ENCODE results near the gene AGO3.
"Not testable (repeated sequence)": the region's sequence is repeated elsewhere in the genome, so short reads cannot be mapped to it uniquely, and the experiment has no call there.

The AGO3 gene

GRCh38 chr1:35935442-35936388 is 4.8 kb downstream of the AGO3 start:
- Mint-ChIP-seq H3K4me1 (peaks cover 10% of the 10 kb centered on the region), H3K36me3 (peaks cover under 1% of the 10 kb centered on the region), H3K4me3 (no peak overlapping the region), H3K27ac (no peak overlapping the region), H3K27me3 (no peaks in the 10 kb centered on the region), H3K9me3 (no peaks in the 10 kb centered on the region)
- DNase-seq (ENCODE audit: low spot score in 2 of 2): no peak
- no peak for ATAC-seq (ENCODE audit: low read depth)

- no peak for DNase-seq (ENCODE audit: low spot score in 2 of 2)
- ATAC-seq (ENCODE audit: low read depth): no peak
- Mint-ChIP-seq H3K27ac (no peak overlapping the region), H3K9me3 (no peaks in the 10 kb centered on the region), H3K36me3 (peaks cover 5% of the 10 kb centered on the region), H3K4me1 (peaks cover 11% of the 10 kb centered on the region), H3K27me3 (no peaks in the 10 kb centered on the region), H3K4me3 (no peak overlapping the region)
These were observed 5.9 kb downstream of the AGO3 start for GRCh38 chr1:35936838-35937237.

GRCh38 chr1:35939484-35939883 is 8.6 kb downstream of the AGO3 start:
- Mint-ChIP-seq H3K36me3 (peaks cover 5% of the 10 kb centered on the region), H3K4me1 (peaks cover 16% of the 10 kb centered on the region), H3K4me3 (no peak overlapping the region), H3K27ac (no peak overlapping the region), H3K9me3 (no peaks in the 10 kb centered on the region), H3K27me3 (no peaks in the 10 kb centered on the region)
- ATAC-seq (ENCODE audit: low read depth) (no peak), DNase-seq (ENCODE audit: low spot score in 2 of 2) (no peak)

DNA sequence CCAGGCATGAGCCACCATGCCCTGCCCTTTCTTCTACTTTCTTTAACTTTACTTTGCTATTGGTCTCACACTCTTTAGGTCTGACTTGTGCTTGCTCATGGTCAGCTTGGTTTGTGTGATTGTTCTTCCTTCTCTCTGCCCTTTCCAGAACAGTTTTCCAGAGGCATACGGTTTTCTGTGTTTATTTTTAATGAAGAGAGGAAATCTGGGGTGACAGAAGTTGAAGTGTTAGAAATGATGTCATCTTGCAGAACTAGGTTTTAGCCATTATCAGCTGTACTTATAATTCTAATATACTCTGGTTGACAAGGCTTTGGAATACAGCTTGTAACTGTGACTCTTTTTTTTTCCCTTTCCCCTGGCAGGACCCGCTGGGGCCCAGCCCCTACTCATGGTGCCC is 14.4 kb downstream of the AGO3 start:
- peaks cover 17% of the 10 kb centered on the region for H3K4me1 Mint-ChIP-seq

DNA sequence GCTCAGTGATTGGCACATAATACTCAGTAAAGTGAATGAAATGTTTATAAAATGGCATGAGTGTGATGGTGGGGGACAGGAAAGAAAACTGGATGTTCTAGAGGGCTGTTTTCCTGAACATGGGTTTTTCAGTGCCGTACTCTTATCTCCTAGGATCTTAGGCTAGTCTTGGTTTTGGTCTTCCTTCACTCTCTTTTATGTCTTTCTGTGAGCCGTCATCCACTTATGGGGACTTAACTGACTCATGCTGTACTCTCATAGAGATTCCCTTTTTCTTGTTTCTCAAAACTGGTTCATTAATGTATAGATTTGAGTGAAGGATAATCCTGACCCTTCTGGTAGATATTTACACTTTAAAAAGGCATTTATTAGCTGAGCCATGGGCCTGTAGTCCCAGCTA is 16.6 kb downstream of the AGO3 start:
- Mint-ChIP-seq H3K27me3 (no peaks in the 10 kb centered on the region), H3K9me3 (no peaks in the 10 kb centered on the region), H3K36me3 (peaks cover 12% of the 10 kb centered on the region), H3K4me1 (peaks cover 9% of the 10 kb centered on the region), H3K4me3 (no peak overlapping the region), H3K27ac (no peak overlapping the region)
- ATAC-seq (ENCODE audit: low read depth) (no peak), DNase-seq (ENCODE audit: low spot score in 2 of 2) (no peak)

More for the DNA sequence above, 14.4 kb downstream of the AGO3 start:
- Mint-ChIP-seq H3K36me3 (peaks cover 17% of the 10 kb centered on the region), H3K9me3 (no peaks in the 10 kb centered on the region), H3K4me3 (no peak overlapping the region), H3K27ac (no peak overlapping the region), H3K27me3 (no peaks in the 10 kb centered on the region)
- no peak for DNase-seq (ENCODE audit: low spot score in 2 of 2)
- ATAC-seq (ENCODE audit: low read depth): no peak

DNA sequence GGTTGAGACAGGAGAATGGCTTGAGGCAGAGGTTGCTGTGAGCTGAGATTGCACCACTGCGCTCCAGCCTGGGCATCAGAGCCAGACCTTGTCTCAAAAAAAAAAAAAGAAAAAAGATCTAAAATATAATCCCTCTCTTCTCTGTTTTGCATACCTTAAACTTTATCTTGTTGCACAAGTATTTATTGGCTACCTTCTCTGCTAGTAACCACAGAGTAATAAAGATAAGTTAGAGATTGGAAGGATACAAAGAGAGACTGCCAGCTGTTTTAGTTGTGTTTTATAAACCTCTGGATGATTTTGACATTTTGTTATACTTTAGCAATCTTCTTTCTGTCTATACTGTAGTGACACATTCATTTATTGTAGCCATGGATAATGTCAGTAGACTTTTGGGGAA is 27.7 kb downstream of the AGO3 start:
- no peaks in the 10 kb centered on the region for H3K27me3 Mint-ChIP-seq

DNA sequence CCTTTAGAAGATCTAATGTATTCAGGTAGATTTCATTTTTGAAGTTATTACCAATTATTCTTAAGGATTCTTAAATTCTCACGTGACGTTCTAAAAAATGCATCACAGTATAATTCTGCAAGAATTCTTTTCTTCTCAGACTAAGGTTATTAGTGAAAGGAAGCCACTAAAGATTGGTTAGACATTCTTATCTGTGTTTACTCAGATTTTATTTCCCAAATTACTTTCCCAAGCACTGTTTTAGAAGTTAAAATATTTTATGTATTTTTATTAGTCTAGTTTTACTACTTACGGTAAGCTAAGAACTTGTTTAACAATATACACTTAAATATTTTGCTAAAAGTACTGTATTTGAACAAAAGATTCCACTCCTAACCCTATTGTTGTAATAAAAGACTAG is 28.4 kb downstream of the AGO3 start:
- Mint-ChIP-seq H3K36me3 (peaks cover 15% of the 10 kb centered on the region), H3K4me3 (no peak overlapping the region), H3K27ac (no peak overlapping the region)

More for the DNA sequence above, 27.7 kb downstream of the AGO3 start:
- Mint-ChIP-seq H3K4me1 (peaks cover 8% of the 10 kb centered on the region), H3K36me3 (peaks cover 13% of the 10 kb centered on the region), H3K4me3 (no peak overlapping the region), H3K27ac (no peak overlapping the region), H3K9me3 (no peaks in the 10 kb centered on the region)
- ATAC-seq (ENCODE audit: low read depth) (no peak), DNase-seq (ENCODE audit: low spot score in 2 of 2) (no peak)

GRCh38 chr1:35962952-35963351 is 32.0 kb downstream of the AGO3 start:
- no peak overlapping the region for H3K4me3 Mint-ChIP-seq
- ATAC-seq (ENCODE audit: low read depth) (no peak), DNase-seq (ENCODE audit: low spot score in 2 of 2) (no peak)
- no peaks in the 10 kb centered on the region for H3K4me1 Mint-ChIP-seq
- peaks cover 9% of the 10 kb centered on the region for H3K36me3 Mint-ChIP-seq
- H3K27ac Mint-ChIP-seq: no peak overlapping the region
- peaks cover 3% of the 10 kb centered on the region for H3K9me3 Mint-ChIP-seq
- no peaks in the 10 kb centered on the region for H3K27me3 Mint-ChIP-seq

More for the DNA sequence above, 28.4 kb downstream of the AGO3 start:
- ATAC-seq (ENCODE audit: low read depth): no peak
- Mint-ChIP-seq H3K4me1 (peaks cover 8% of the 10 kb centered on the region), H3K27me3 (no peaks in the 10 kb centered on the region), H3K9me3 (peaks cover 3% of the 10 kb centered on the region)
- DNase-seq (ENCODE audit: low spot score in 2 of 2): no peak

DNA sequence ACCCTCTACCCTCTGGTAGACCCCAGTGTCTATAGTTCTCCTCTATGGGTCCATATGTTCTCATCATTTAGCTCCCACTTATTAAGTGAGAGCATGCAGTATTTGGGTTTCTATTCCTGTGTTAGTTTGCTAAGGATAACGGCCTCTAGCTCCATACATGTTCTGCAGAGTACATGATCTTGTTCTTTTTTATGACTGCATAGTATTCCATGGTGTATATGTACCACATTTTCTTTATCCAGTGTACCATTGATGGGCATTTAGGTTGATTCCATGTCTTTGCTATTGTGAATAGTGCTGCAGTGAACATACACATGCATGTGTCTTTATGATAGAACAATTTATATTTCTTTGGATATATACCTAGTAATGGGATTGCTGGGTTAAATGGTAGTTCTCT is 33.4 kb downstream of the AGO3 start:
- not testable (repeated sequence) for H3K27ac Mint-ChIP-seq; DNase-seq (ENCODE audit: low spot score in 2 of 2); ATAC-seq (ENCODE audit: low read depth); H3K27me3 Mint-ChIP-seq; H3K4me1 Mint-ChIP-seq; H3K4me3 Mint-ChIP-seq; H3K9me3 Mint-ChIP-seq
- peaks cover 18% of the 10 kb centered on the region for H3K36me3 Mint-ChIP-seq

DNA sequence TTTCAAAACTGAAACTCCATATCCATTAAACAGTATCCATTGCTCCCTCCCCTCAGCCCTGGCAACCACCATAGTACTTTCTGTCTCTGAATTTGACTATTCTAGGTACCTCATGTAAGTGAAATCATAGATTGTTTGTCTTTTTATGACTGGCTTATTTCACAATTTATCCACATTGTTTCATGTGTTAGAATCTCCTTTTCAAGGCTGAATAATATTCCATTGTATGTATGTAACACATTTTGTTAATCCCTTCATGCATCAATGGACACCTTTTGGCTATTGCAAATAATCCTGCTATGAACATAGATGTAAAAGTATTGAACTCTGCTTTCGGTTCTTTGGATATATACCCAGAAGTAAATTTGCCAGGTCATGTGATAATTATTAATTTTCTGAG is 37.5 kb downstream of the AGO3 start:
- Mint-ChIP-seq H3K27ac (no peak overlapping the region), H3K4me1 (peaks cover 2% of the 10 kb centered on the region), H3K27me3 (no peaks in the 10 kb centered on the region), H3K4me3 (no peak overlapping the region), H3K9me3 (peaks cover 7% of the 10 kb centered on the region), H3K36me3 (peaks cover 24% of the 10 kb centered on the region)
- no peak for DNase-seq (ENCODE audit: low spot score in 2 of 2)
- ATAC-seq (ENCODE audit: low read depth): no peak

GRCh38 chr1:35971601-35972000 is 40.7 kb downstream of the AGO3 start:
- H3K4me1 Mint-ChIP-seq: peaks cover 5% of the 10 kb centered on the region
- H3K36me3 Mint-ChIP-seq: peaks cover 38% of the 10 kb centered on the region
- H3K27ac Mint-ChIP-seq: no peak overlapping the region
- no peaks in the 10 kb centered on the region for H3K27me3 Mint-ChIP-seq
- H3K9me3 Mint-ChIP-seq: peaks cover 4% of the 10 kb centered on the region
- no peak for DNase-seq (ENCODE audit: low spot score in 2 of 2)
- no peak overlapping the region for H3K4me3 Mint-ChIP-seq
- no peak for ATAC-seq (ENCODE audit: low read depth)

- H3K9me3 Mint-ChIP-seq; ATAC-seq (ENCODE audit: low read depth); DNase-seq (ENCODE audit: low spot score in 2 of 2); H3K4me1 Mint-ChIP-seq; H3K27ac Mint-ChIP-seq; H3K27me3 Mint-ChIP-seq; H3K4me3 Mint-ChIP-seq: not testable (repeated sequence)
- H3K36me3 Mint-ChIP-seq: peaks cover 38% of the 10 kb centered on the region
These were observed 41.7 kb downstream of the AGO3 start for GRCh38 chr1:35972631-35973030.

GRCh38 chr1:35980090-35980489 is 49.2 kb downstream of the AGO3 start:
- Mint-ChIP-seq H3K9me3 (no peaks in the 10 kb centered on the region), H3K36me3 (peaks cover 32% of the 10 kb centered on the region), H3K4me3 (no peak overlapping the region), H3K27me3 (no peaks in the 10 kb centered on the region), H3K4me1 (peaks cover 3% of the 10 kb centered on the region), H3K27ac (no peak overlapping the region)
- DNase-seq (ENCODE audit: low spot score in 2 of 2): no peak
- no peak for ATAC-seq (ENCODE audit: low read depth)

DNA sequence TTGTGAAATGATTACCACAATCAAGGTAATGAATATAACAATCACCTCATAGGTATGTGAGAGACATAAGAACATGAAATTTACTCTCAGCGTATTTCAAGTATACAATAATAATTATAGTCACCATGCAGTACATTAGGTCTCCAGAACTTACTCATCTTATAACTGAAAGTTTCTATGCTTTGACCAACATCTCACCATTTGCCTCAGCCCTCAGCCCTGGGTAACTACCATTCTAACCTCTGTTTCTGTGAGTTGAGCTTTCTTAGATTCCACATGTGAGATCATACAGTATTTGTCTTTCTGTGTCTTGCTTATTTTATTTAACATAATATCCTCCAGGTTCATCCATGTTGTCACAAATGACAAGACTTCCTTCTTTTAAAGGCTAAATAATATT is 57.3 kb downstream of the AGO3 start:
- Mint-ChIP-seq H3K36me3 (peaks cover 13% of the 10 kb centered on the region), H3K27ac (no peak overlapping the region), H3K4me3 (no peak overlapping the region), H3K4me1 (no peaks in the 10 kb centered on the region), H3K27me3 (no peaks in the 10 kb centered on the region), H3K9me3 (no peaks in the 10 kb centered on the region)
- no peak for DNase-seq (ENCODE audit: low spot score in 2 of 2)
- ATAC-seq (ENCODE audit: low read depth): no peak
